ENCODE results near the gene LUM. TPM values are rescaled to one million over a fixed set of nuclear protein-coding genes. Genes with fewer than 3 reads are reported as not detected.
"Not testable (repeated sequence)": the region's sequence is repeated elsewhere in the genome, so short reads cannot be mapped to it uniquely, and the experiment has no call there.

The LUM gene
- total and polyA plus RNA-seq, 2 experiments from 2014 or later = 0.27 TPM; not detected in 1

- not testable (repeated sequence) for H3K4me1 Mint-ChIP-seq; H3K27ac Mint-ChIP-seq; ATAC-seq; H3K9me2 ChIP-seq (ENCODE audit: insufficient read depth); H4K20me1 ChIP-seq (replicated peaks; ENCODE audit: insufficient read depth); H3K27me3 Mint-ChIP-seq (ENCODE audit: insufficient read depth, low read depth, poor library complexity); DNase-seq (ENCODE audit: low spot score); H3K27me3 ChIP-seq (ENCODE audit: insufficient read depth); H2AFZ ChIP-seq; H3K4me1 ChIP-seq (ENCODE audit: insufficient read depth); H3K27ac ChIP-seq (ENCODE audit: low read depth); H3K79me2 ChIP-seq (replicated peaks; ENCODE audit: insufficient read depth); H3K4me3 Mint-ChIP-seq; H3K4me3 ChIP-seq; H3F3A ChIP-seq (replicated peaks; ENCODE audit: low read depth); H3K4me2 ChIP-seq
- peaks cover 10% of the 10 kb centered on the region; the same call in 1 of the 2 replicates for H3K36me3 ChIP-seq (ENCODE audit: insufficient read depth)
- H3K36me3 Mint-ChIP-seq (ENCODE audit: low read depth) = peaks cover 23% of the 10 kb centered on the region; the same call in 2 of the 3 replicates
- H3K9me3 Mint-ChIP-seq = peaks cover 37% of the 10 kb centered on the region
Observed at GRCh38 chr12:91089953-91090352, 21.3 kb downstream of the LUM start.

DNA sequence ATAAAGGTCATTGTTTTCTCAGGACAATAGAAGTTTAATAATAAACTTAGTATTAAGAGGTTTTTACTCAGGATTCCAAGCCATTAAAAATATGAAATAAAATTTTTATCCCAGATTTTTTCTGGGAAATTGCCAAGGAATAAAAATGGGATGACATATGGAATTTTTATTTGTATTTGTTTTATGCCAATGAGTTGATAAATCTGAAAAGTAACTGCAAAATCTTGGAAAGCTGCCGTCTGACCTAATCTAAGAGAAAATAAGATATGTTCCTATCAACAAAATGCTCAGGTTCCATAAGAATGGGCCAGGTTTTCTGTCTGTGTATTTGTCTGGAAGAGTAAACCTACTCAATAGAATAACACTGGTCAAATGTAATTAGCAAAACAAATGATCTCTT, 31.3 kb downstream of the LUM start:
- Histone ChIP-seq H3K4me1 (ENCODE audit: insufficient read depth) (peaks cover 22% of the 10 kb centered on the region; the same call in 1 of the 2 replicates), H3K9me2 (ENCODE audit: insufficient read depth) (0 out of 2 replicates have a peak, but pooled peaks cover 6% of the 10 kb centered on the region), H3K4me2 (no peak overlapping the region), H3K27me3 (ENCODE audit: insufficient read depth) (no peaks in the 10 kb centered on the region), H3K4me3 (no peak overlapping the region), H3K36me3 (ENCODE audit: insufficient read depth) (no peaks in the 10 kb centered on the region), H4K20me1 (replicated peaks; ENCODE audit: insufficient read depth) (no peaks in the 10 kb centered on the region), H3K79me2 (replicated peaks; ENCODE audit: insufficient read depth) (no peaks in the 10 kb centered on the region), H3K27ac (ENCODE audit: low read depth) (no peak overlapping the region), H3F3A (replicated peaks; ENCODE audit: low read depth) (no peaks in the 10 kb centered on the region), H2AFZ (no peak overlapping the region)
- ATAC-seq (no peak), DNase-seq (ENCODE audit: low spot score) (no peak)
- no peak overlapping the region for H3K4me3 Mint-ChIP-seq
- no peaks in the 10 kb centered on the region for H3K36me3 Mint-ChIP-seq (ENCODE audit: low read depth)
- H3K27ac Mint-ChIP-seq = no peak overlapping the region; the same call in 1 of the 2 replicates
- H3K27me3 Mint-ChIP-seq (ENCODE audit: insufficient read depth, low read depth, poor library complexity) = no peaks in the 10 kb centered on the region
- no peaks in the 10 kb centered on the region for H3K9me3 Mint-ChIP-seq
- H3K4me1 Mint-ChIP-seq = peaks cover 17% of the 10 kb centered on the region
- no peak for TF ChIP-seq NANOG (IDR thresholded peaks at IDR 0.05; ENCODE audit: borderline replicate concordance)
- no peak for TF ChIP-seq ZNF462 (CRISPR knock-in tag; IDR thresholded peaks at IDR 0.05)
- TF ChIP-seq STAT1 (IDR thresholded peaks at IDR 0.05; ENCODE audit: unreplicated experiment) = no peak
- no peak for TF ChIP-seq CTCF (conservative IDR thresholded peaks at IDR 0.05; ENCODE audit: low read depth in 2 of 2)
- TF ChIP-seq REST (IDR thresholded peaks at IDR 0.05; ENCODE audit: unreplicated experiment) = no peak
- TF ChIP-seq ZNF114 (CRISPR knock-in tag; IDR thresholded peaks at IDR 0.05) = no peak
- no peak for TF ChIP-seq EZH2phosphoT487 (IDR thresholded peaks at IDR 0.05; ENCODE audit: unreplicated experiment)
- no peak for TF ChIP-seq POLR2AphosphoS5 (IDR thresholded peaks at IDR 0.05; ENCODE audit: low read depth)
- TF ChIP-seq JUNB (IDR thresholded peaks at IDR 0.05; ENCODE audit: unreplicated experiment) = no peak
- no peak for TF ChIP-seq CREB1 (CRISPR knock-in tag; IDR thresholded peaks at IDR 0.05; ENCODE audit: low read depth)
- no peak for TF ChIP-seq EZH2 (IDR thresholded peaks at IDR 0.05; ENCODE audit: low read depth, unreplicated experiment)
- no peak for TF ChIP-seq ZNF331 (CRISPR knock-in tag; IDR thresholded peaks at IDR 0.05; ENCODE audit: low read depth)

Data from GM23338 (cell line).